Keratinocyte (primary cell): ENCODE results near the gene POLR1G. TPM values are rescaled to one million over a fixed set of nuclear protein-coding genes. Genes with fewer than 3 reads are reported as not detected.

Source experiments
- DNase-seq: peaks from one replicate; pipeline ENCODE4 v3.0.0-alpha.2; 2011; ENCODE audit warnings: low read depth, missing footprints, low spot score
- FAIRE-seq: peaks from 2 replicates; lab custom pipeline; 2011; peaks lifted over from hg19 to GRCh38; lab: Jason Lieb, UNC
- H2AFZ ChIP-seq: 2 replicates; pipeline ENCODE4 v1.6.0; 2012; ENCODE audit warnings: low read length, control low read depth, inconsistent platforms; ENCODE audit not compliant: control insufficient read depth
- H3K27ac ChIP-seq: 2 replicates; pipeline ENCODE4 v1.5.1; 2011; ENCODE audit warnings: low read length; ENCODE audit not compliant: control insufficient read depth, insufficient read depth
- H3K27me3 ChIP-seq: 3 replicates; pipeline ENCODE4 v1.6.0; 2011; ENCODE audit warnings: low read length; ENCODE audit not compliant: control insufficient read depth, insufficient read depth; ENCODE audit errors: extremely low read depth
- H3K36me3 ChIP-seq, 2 experiments: 2 replicates in 1 of 2; 3 replicates in 1 of 2; pipeline ENCODE4 v1.5.1; 2011; ENCODE audit warnings: low read length in 2 of 2, mild to moderate bottlenecking in 1 of 2; ENCODE audit not compliant: control insufficient read depth in 2 of 2, insufficient read depth in 2 of 2; ENCODE audit errors: extremely low read depth in 1 of 2
- H3K4me1 ChIP-seq: 3 replicates; pipeline ENCODE4 v1.5.1; 2011; ENCODE audit warnings: low read length; ENCODE audit not compliant: control insufficient read depth, insufficient read depth; ENCODE audit errors: extremely low read depth
- H3K4me2 ChIP-seq: 3 replicates; pipeline ENCODE4 v1.6.0; 2011; ENCODE audit warnings: low read depth, low read length; ENCODE audit not compliant: control insufficient read depth, insufficient read depth; ENCODE audit errors: extremely low read depth
- H3K4me3 ChIP-seq, 3 experiments: fragments of 200-600 bp in 1 of 3; sonication (generic) in 1 of 3; 2 replicates in 2 of 3; 3 replicates in 1 of 3; pipeline ENCODE4 v1.5.1; 2011 to 2016; ENCODE audit warnings: low read length in 3 of 3, mild to moderate bottlenecking in 3 of 3, control low read depth in 2 of 3, inconsistent platforms in 1 of 3, low read depth in 1 of 3, mixed read lengths in 1 of 3, mixed run types in 1 of 3, moderate library complexity in 1 of 3; ENCODE audit not compliant: control insufficient read depth in 2 of 3, insufficient read depth in 2 of 3; ENCODE audit errors: extremely low read depth in 1 of 3
- H3K79me2 ChIP-seq: 2 replicates; pipeline ENCODE4 v1.6.0; 2012; ENCODE audit warnings: low read length; ENCODE audit not compliant: control insufficient read depth, insufficient read depth
- H3K9ac ChIP-seq: 3 replicates; pipeline ENCODE4 v1.6.0; 2011; ENCODE audit warnings: low read length; ENCODE audit not compliant: control insufficient read depth, insufficient read depth; ENCODE audit errors: extremely low read depth
- H3K9me1 ChIP-seq: 3 replicates; pipeline ENCODE4 v1.6.0; 2011; ENCODE audit warnings: low read length; ENCODE audit not compliant: control insufficient read depth, insufficient read depth; ENCODE audit errors: extremely low read depth
- H3K9me3 ChIP-seq: 2 replicates; pipeline ENCODE4 v1.5.1; 2012; ENCODE audit warnings: low read depth, low read length; ENCODE audit not compliant: control insufficient read depth
- H4K20me1 ChIP-seq: 3 replicates; pipeline ENCODE4 v1.6.0; 2011; ENCODE audit warnings: low read length; ENCODE audit not compliant: control insufficient read depth, insufficient read depth; ENCODE audit errors: extremely low read depth
- CTCF ChIP-seq, 3 experiments: IDR thresholded peaks in 1 of 3; conservative IDR thresholded peaks in 1 of 3; optimal IDR thresholded peaks in 1 of 3; 2 replicates in 2 of 3; 3 replicates in 1 of 3; pipeline versions ENCODE3 to v1.5.1; 2011; ENCODE audit warnings: low read length in 3 of 3, mild to moderate bottlenecking in 3 of 3, moderate library complexity in 2 of 3, control low read depth in 1 of 3, inconsistent platforms in 1 of 3; ENCODE audit not compliant: insufficient read depth in 2 of 3; ENCODE audit errors: extremely low read depth in 1 of 3
- EZH2 ChIP-seq: IDR thresholded peaks from one replicate; pipeline ENCODE4 v1.6.1; 2012; ENCODE audit warnings: inconsistent platforms, mild to moderate bottlenecking, low read length, moderate library complexity
- dilution Hi-C: fragments of 300-500 bp; cut with MboI; formaldehyde crosslinking; loops from one replicate; pipeline ENCODE4 v1.7.0; 2020; ENCODE audit warnings: low sequenced_read_pairs; ENCODE audit not compliant: extremely low pct_ligation_motif_present
- polyA plus RNA-seq, 5 experiments: library from polyadenylated mRNA; depleted of rRNA in 3 of 5; stranded (reverse) in 3 of 5; stranded (forward) in 1 of 5; unstranded in 1 of 5; fragments of >200 nt; gene quantifications; 1 replicate in 1 of 5; 2 replicates in 3 of 5; 3 replicates in 1 of 5; pipeline versions ENCODE4 v1.2.1 to v1.2.3, GENCODE V29; 2011 to 2012; ENCODE audit warnings: missing spikeins in 2 of 5, low read depth in 1 of 5, low replicate concordance in 1 of 5

The POLR1G gene
- polyA plus RNA-seq, 1 donor (not counting 4 experiments of a cell fraction or from before 2014, with no cell fraction given): 9.8 TPM

- peak overlapping the region; percentile 75 for H2AFZ ChIP-seq
- no peaks in the 10 kb centered on the region for H3K36me3 ChIP-seq
- peak overlapping the region; percentile 76 for H3K4me2 ChIP-seq
- peaks cover 40% of the 10 kb centered on the region for H3K4me1 ChIP-seq
- H3K4me3 ChIP-seq: peak overlapping the region in 2 of 3 experiments; percentile 35 to 38
- no peaks in the 10 kb centered on the region for H3K9me1 ChIP-seq
- peak; percentile 49 for FAIRE-seq
- peak overlapping the region; percentile 99 for H3K27ac ChIP-seq
- peak overlapping the region; percentile 92 for H3K9ac ChIP-seq
- no peaks in the 10 kb centered on the region for H3K9me3 ChIP-seq
- no peaks in the 10 kb centered on the region for H3K27me3 ChIP-seq
- no peak for DNase-seq
- H3K79me2 ChIP-seq: no peaks in the 10 kb centered on the region
- TF ChIP-seq CTCF (optimal IDR thresholded peaks at IDR 0.05 in 1 of 3, IDR thresholded peaks at IDR 0.05 in 1 of 3, conservative IDR thresholded peaks at IDR 0.05 in 1 of 3; ENCODE audit: extremely low read depth in 1 of 3, insufficient read depth in 2 of 3, low read length in 3 of 3): no peak
- dilution Hi-C loops: no loop called here
- H4K20me1 ChIP-seq: no peaks in the 10 kb centered on the region
Observed at GRCh38 chr19:45455707-45456499, 49.5 kb downstream of the POLR1G start.

- H3K4me2 ChIP-seq: peak overlapping the region; percentile 76
- H2AFZ ChIP-seq: peak overlapping the region; percentile 75
- peak overlapping the region; percentile 92 for H3K9ac ChIP-seq
- H3K79me2 ChIP-seq: no peaks in the 10 kb centered on the region
- no peak for TF ChIP-seq CTCF (optimal IDR thresholded peaks at IDR 0.05 in 1 of 3, IDR thresholded peaks at IDR 0.05 in 1 of 3, conservative IDR thresholded peaks at IDR 0.05 in 1 of 3; ENCODE audit: extremely low read depth in 1 of 3, insufficient read depth in 2 of 3, low read length in 3 of 3)
- no peak for TF ChIP-seq EZH2
- H3K27me3 ChIP-seq: no peaks in the 10 kb centered on the region
- H3K9me3 ChIP-seq: no peaks in the 10 kb centered on the region
- H3K36me3 ChIP-seq: no peaks in the 10 kb centered on the region
- no peak for DNase-seq
- no peaks in the 10 kb centered on the region for H4K20me1 ChIP-seq
- H3K9me1 ChIP-seq: no peaks in the 10 kb centered on the region
- FAIRE-seq: no peak
- dilution Hi-C loops: no loop called here
- H3K27ac ChIP-seq: peak overlapping the region; percentile 99
- no peak overlapping the region for H3K4me3 ChIP-seq
- peaks cover 35% of the 10 kb centered on the region for H3K4me1 ChIP-seq
Observed at GRCh38 chr19:45456500-45456815, 50.0 kb downstream of the POLR1G start.
